ENCODE data around the gene GDPD3.

The GDPD3 gene

GRCh38 chr16:30060836-30061554 is 52.3 kb downstream of the GDPD3 start:
- no peak for DNase-seq (ENCODE audit: extremely low read depth, low read depth)
- TF ChIP-seq CTCF (IDR thresholded peaks at IDR 0.05; ENCODE audit: low read depth, low read length): no peak

GRCh38 chr16:30060346-30060745 is 53.0 kb downstream of the GDPD3 start:
- no peak for DNase-seq (ENCODE audit: extremely low read depth, low read depth)
- no peak for TF ChIP-seq CTCF (IDR thresholded peaks at IDR 0.05; ENCODE audit: low read depth, low read length)

GRCh38 chr16:30054959-30055553 is 58.3 kb downstream of the GDPD3 start:
- no peak for DNase-seq (ENCODE audit: extremely low read depth, low read depth)

More at GRCh38 chr16:30054959-30055553, 58.3 kb downstream of the GDPD3 start:
- TF ChIP-seq CTCF (IDR thresholded peaks at IDR 0.05; ENCODE audit: low read depth, low read length): peak; percentile 46

Data from AG09319 (cell line).